Effector CD8-positive, alpha-beta T cell (primary cell): ENCODE measurements around the gene MTX1.
A peak's percentile ranks its signal among the peaks of the same experiment; 100 is the strongest.

ENCODE experiments used
- DNase-seq: peaks from one replicate; lab custom pipeline; 2025; lab: John Stamatoyannopoulos, UW

MTX1 gene

DNA sequence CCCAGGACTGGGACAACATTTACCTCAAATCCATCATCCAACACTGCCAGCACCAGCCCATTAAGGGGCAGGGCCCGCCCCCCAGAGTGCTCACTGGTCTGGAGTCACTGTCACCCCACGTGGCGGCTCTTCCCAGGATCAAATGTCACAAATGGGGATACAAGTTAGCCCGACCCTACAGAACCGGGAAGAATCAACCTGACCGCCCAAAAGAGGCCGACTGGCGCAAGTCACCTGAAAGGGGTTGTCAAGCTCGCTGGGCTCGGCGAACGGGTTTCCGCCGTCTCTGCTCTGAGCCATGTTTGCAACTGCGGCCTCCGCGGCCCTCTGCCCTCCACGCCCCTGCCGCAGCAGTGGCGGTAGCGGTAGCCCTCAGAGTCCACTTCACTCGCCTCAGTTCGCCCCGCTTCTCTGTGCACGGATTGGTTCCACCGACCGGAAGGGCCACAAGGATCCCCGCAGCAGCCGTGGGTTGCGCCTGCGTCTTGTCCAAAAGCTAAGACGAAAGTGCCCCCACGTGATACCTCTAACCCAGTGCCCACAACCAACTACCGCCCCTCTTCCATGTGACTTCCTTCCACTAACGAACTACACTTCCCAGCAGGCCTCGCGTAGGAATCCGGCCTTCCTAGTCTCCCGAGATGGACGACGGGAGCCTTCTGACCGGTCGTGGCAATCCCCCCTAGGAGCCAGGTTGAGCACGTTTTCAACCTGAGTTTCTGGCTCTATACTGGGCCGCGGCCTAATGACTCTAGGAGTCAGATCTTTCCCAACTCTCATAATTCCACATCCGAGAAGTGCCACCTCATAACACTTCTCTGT lies 53.6 kb downstream of the MTX1 start, which contains the start of gene SCAMP3:
SCAMP3 (minus strand) TSS at position 509 of the 822 bp plus-strand sequence; CDS start at position 300, 209 bp downstream.
- peak; percentile 77 for DNase-seq

DNA sequence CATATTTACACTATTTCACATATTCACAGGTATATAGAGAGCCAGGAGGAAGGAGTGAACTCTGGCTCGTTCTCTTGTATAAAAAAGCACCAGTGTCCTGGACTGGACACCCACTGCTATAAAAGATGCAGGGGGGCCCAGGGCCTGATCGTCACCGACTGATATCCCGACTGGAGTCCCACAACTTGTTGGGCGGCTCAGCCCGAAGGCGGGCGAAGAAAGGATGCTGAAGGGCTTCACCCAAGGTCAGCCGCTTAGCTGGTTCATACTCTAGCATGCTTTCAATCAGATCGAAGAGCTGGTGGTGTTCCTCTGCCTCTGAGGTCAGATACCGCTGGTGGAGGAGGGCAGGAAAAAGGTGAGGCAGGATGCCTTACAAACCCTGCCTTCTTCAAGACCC lies 54.6 kb downstream of the MTX1 start:
- no peak for DNase-seq
